Suprapubic skin (tissue), 4 donors: ENCODE measurements around the gene ADARB1. TPM values are rescaled to one million over a fixed set of nuclear protein-coding genes. Genes with fewer than 3 reads are reported as not detected.

ENCODE experiments used
- DNase-seq, 2 donors: peaks; one replicate each; pipeline ENCODE4 v3.0.0-alpha.2; 2019; ENCODE audit warnings: low spot score in 2 of 2
- H3K27ac ChIP-seq: fragments of 200-600 bp; sonication (generic); one replicate; pipeline ENCODE4 v1.5.1; 2019
- H3K27me3 ChIP-seq: fragments of 200-600 bp; sonication (generic); one replicate; pipeline ENCODE4 v1.5.1; 2019
- H3K36me3 ChIP-seq: fragments of 200-600 bp; sonication (generic); one replicate; pipeline ENCODE4 v1.5.1; 2019
- H3K4me1 ChIP-seq: fragments of 200-600 bp; sonication (generic); one replicate; pipeline ENCODE4 v1.5.1; 2019
- H3K4me3 ChIP-seq: fragments of 200-600 bp; sonication (generic); one replicate; pipeline ENCODE4 v1.5.1; 2019; ENCODE audit warnings: mild to moderate bottlenecking
- H3K9me3 ChIP-seq: fragments of 200-600 bp; sonication (generic); one replicate; pipeline ENCODE4 v1.5.1; 2019
- CTCF ChIP-seq, 2 donors: fragments of 200-600 bp in 1 of 2; fragments of 450-650 bp in 1 of 2; sonication (generic) in 1 of 2; IDR thresholded peaks; one replicate each; pipeline ENCODE4 v1.5.1; 2016 to 2019; ENCODE audit warnings: antibody characterized with exemption in 2 of 2, mild to moderate bottlenecking in 1 of 2, moderate library complexity in 1 of 2
- EP300 ChIP-seq: sonication (generic); formaldehyde crosslinking; IDR thresholded peaks from one replicate; pipeline ENCODE4 v1.6.1; 2017; ENCODE audit warnings: antibody characterized with exemption
- POLR2A ChIP-seq, 2 donors: fragments of 450-650 bp; IDR thresholded peaks; one replicate each; pipeline ENCODE4 v1.6.1; 2017; ENCODE audit warnings: antibody characterized with exemption in 2 of 2, mild to moderate bottlenecking in 2 of 2, moderate library complexity in 2 of 2
- POLR2AphosphoS5 ChIP-seq, 3 donors: sonication (generic); formaldehyde crosslinking; IDR thresholded peaks; one replicate each; pipeline ENCODE4 v1.6.1; 2017; ENCODE audit warnings: antibody characterized with exemption in 3 of 3
- WGBS: methylation state at CpG from one replicate; pipeline ENCODE4 v1.1.5; 2018; 5-methylcytosine and 5-hydroxymethylcytosine counted together
- total RNA-seq, 4 donors: library from RNA; depleted of rRNA; stranded (reverse); fragments of >200 nt; gene quantifications; one replicate each; pipeline ENCODE4 v1.1.0, GENCODE V29; 2016

ADARB1 gene
- total RNA-seq, 4 donors from 2014 or later: 13.2 to 23.6 (median 20.3) TPM

GRCh38 chr21:45182958-45183357, 108.6 kb downstream of the ADARB1 start:
- H3K4me3 ChIP-seq: no peak overlapping the region
- H3K9me3 ChIP-seq: peaks cover 9% of the 10 kb centered on the region
- H3K27me3 ChIP-seq: no peaks in the 10 kb centered on the region
- 84% methylated on average over 1 of the region's 1 CpG for WGBS
- H3K27ac ChIP-seq: no peak overlapping the region
- H3K4me1 ChIP-seq: no peaks in the 10 kb centered on the region
- no peak for DNase-seq
- no peak for TF ChIP-seq EP300
- no peak for TF ChIP-seq POLR2A (IDR thresholded peaks at IDR 0.05)
- TF ChIP-seq POLR2AphosphoS5 (IDR thresholded peaks at IDR 0.05): no peak
- TF ChIP-seq CTCF (IDR thresholded peaks at IDR 0.05): no peak
- peaks cover 72% of the 10 kb centered on the region for H3K36me3 ChIP-seq

- TF ChIP-seq EP300: no peak
- TF ChIP-seq POLR2AphosphoS5 (IDR thresholded peaks at IDR 0.05): no peak
- TF ChIP-seq POLR2A (IDR thresholded peaks at IDR 0.05): no peak
- TF ChIP-seq CTCF (IDR thresholded peaks at IDR 0.05): no peak
- 61% methylated on average over 2 of the region's 2 CpGs for WGBS
- H3K27me3 ChIP-seq: no peaks in the 10 kb centered on the region
- H3K4me1 ChIP-seq: no peaks in the 10 kb centered on the region
- peaks cover 14% of the 10 kb centered on the region for H3K9me3 ChIP-seq
- no peak overlapping the region for H3K4me3 ChIP-seq
- H3K27ac ChIP-seq: no peak overlapping the region
- peaks cover 77% of the 10 kb centered on the region for H3K36me3 ChIP-seq
- no peak for DNase-seq
These were observed 109.5 kb downstream of the ADARB1 start for GRCh38 chr21:45183852-45184251.

GRCh38 chr21:45184869-45185268, 110.5 kb downstream of the ADARB1 start:
- no peak for DNase-seq
- H3K36me3 ChIP-seq: peaks cover 85% of the 10 kb centered on the region
- H3K27ac ChIP-seq: no peak overlapping the region
- H3K4me3 ChIP-seq: no peak overlapping the region
- H3K9me3 ChIP-seq: peaks cover 18% of the 10 kb centered on the region
- TF ChIP-seq POLR2AphosphoS5 (IDR thresholded peaks at IDR 0.05) (no peak), EP300 (no peak), CTCF (IDR thresholded peaks at IDR 0.05) (no peak), POLR2A (IDR thresholded peaks at IDR 0.05) (no peak)
- WGBS: 96% methylated on average over 11 of the region's 11 CpGs
- no peaks in the 10 kb centered on the region for H3K4me1 ChIP-seq
- no peaks in the 10 kb centered on the region for H3K27me3 ChIP-seq

DNA sequence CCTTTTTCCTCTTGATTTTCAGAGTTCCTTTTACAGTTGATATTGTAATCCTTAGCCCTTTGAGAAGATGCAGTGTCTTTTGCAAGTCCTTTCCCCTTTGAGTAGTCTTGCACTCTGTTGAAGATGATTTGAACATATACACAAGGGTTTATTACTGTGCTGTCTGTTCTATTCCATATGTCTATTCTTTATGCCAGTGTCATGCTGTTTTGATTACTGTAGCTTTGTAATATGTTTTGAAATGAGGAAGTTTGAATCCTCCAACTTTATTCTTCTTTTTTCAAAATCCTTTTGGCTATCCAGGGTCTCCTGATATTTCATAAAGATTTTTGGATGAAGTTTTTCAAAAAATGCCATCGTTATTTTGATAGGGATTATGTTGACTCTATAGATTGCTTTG, 112.3 kb downstream of the ADARB1 start:
- Histone ChIP-seq H3K27ac (no peak overlapping the region), H3K27me3 (no peaks in the 10 kb centered on the region), H3K36me3 (peaks cover 75% of the 10 kb centered on the region), H3K4me3 (no peak overlapping the region), H3K9me3 (peaks cover 21% of the 10 kb centered on the region), H3K4me1 (no peaks in the 10 kb centered on the region)
- no peak for DNase-seq
- WGBS: 100% methylated on average over 1 of the region's 1 CpG
- TF ChIP-seq POLR2A (IDR thresholded peaks at IDR 0.05) (no peak), POLR2AphosphoS5 (IDR thresholded peaks at IDR 0.05) (no peak), CTCF (IDR thresholded peaks at IDR 0.05) (no peak), EP300 (no peak)

GRCh38 chr21:45187646-45188045, 113.3 kb downstream of the ADARB1 start:
- 100% methylated on average over 1 of the region's 1 CpG for WGBS

GRCh38 chr21:45190013-45190412, 115.6 kb downstream of the ADARB1 start:
- no peak for DNase-seq
- H3K27ac ChIP-seq: no peak overlapping the region
- no peak for TF ChIP-seq POLR2AphosphoS5 (IDR thresholded peaks at IDR 0.05)
- no peak for TF ChIP-seq EP300
- TF ChIP-seq CTCF (IDR thresholded peaks at IDR 0.05): no peak
- no peak for TF ChIP-seq POLR2A (IDR thresholded peaks at IDR 0.05)
- H3K36me3 ChIP-seq: peaks cover 55% of the 10 kb centered on the region
- no peaks in the 10 kb centered on the region for H3K4me1 ChIP-seq
- H3K4me3 ChIP-seq: no peak overlapping the region
- H3K9me3 ChIP-seq: peaks cover 21% of the 10 kb centered on the region
- H3K27me3 ChIP-seq: no peaks in the 10 kb centered on the region
- 92% methylated on average over 2 of the region's 2 CpGs for WGBS

More at GRCh38 chr21:45187646-45188045, 113.3 kb downstream of the ADARB1 start:
- H3K9me3 ChIP-seq: peaks cover 21% of the 10 kb centered on the region
- no peak overlapping the region for H3K27ac ChIP-seq
- peaks cover 72% of the 10 kb centered on the region for H3K36me3 ChIP-seq
- no peak overlapping the region for H3K4me3 ChIP-seq
- H3K4me1 ChIP-seq: no peaks in the 10 kb centered on the region
- TF ChIP-seq POLR2AphosphoS5 (IDR thresholded peaks at IDR 0.05): no peak
- no peak for TF ChIP-seq POLR2A (IDR thresholded peaks at IDR 0.05)
- H3K27me3 ChIP-seq: no peaks in the 10 kb centered on the region
- DNase-seq: no peak
